Stimulated activated CD8-positive, alpha-beta memory T cell treated with anti-CD3 and anti-CD28 coated beads, Interleukin-7, amount 100 ng/mL, for 1 hour (primary cell): ENCODE results near the gene LHX2.
"Not testable (repeated sequence)": the region's sequence is repeated elsewhere in the genome, so short reads cannot be mapped to it uniquely, and the experiment has no call there.

Experiments used
- DNase-seq, 2 donors: peaks; one replicate each; pipeline ENCODE4 v3.0.0-alpha.2; 2020; ENCODE audit warnings: low read depth in 2 of 2

Gene LHX2

GRCh38 chr9:124011460-124012301 is at the start of gene LHX2:
Gene LHX2, plus strand, starts transcription at chr9:124011768. Its CDS starts 581 bp downstream, at chr9:124012349.
- DNase-seq = no peak

GRCh38 chr9:123964761-123965160 is 46.8 kb upstream of the LHX2 start:
- DNase-seq = no peak

GRCh38 chr9:123965801-123966686 is 45.5 kb upstream of the LHX2 start:
- no peak for DNase-seq

- DNase-seq = no peak
Measured at GRCh38 chr9:123967323-123967722, 44.2 kb upstream of the LHX2 start.

- no peak for DNase-seq
Measured at GRCh38 chr9:123972618-123973017, 39.0 kb upstream of the LHX2 start.

- DNase-seq = no peak
Measured at GRCh38 chr9:123973590-123974223, 37.9 kb upstream of the LHX2 start.

- DNase-seq = no peak
Measured at GRCh38 chr9:123974471-123974870, 37.1 kb upstream of the LHX2 start.

- DNase-seq = no peak
Measured at GRCh38 chr9:123975871-123976270, 35.7 kb upstream of the LHX2 start.

- DNase-seq = not testable (repeated sequence)
Measured at GRCh38 chr9:123976579-123976978, 35.0 kb upstream of the LHX2 start.

GRCh38 chr9:123978981-123979380 is 32.6 kb upstream of the LHX2 start:
- no peak for DNase-seq

GRCh38 chr9:123982535-123982934 is 29.0 kb upstream of the LHX2 start:
- no peak for DNase-seq

- DNase-seq = no peak
Measured at GRCh38 chr9:123983047-123983446, 28.5 kb upstream of the LHX2 start.

GRCh38 chr9:123984802-123985201 is 26.8 kb upstream of the LHX2 start:
- DNase-seq = no peak

GRCh38 chr9:123985869-123986268 is 25.7 kb upstream of the LHX2 start:
- no peak for DNase-seq

- DNase-seq = no peak
Measured at GRCh38 chr9:123990427-123990826, 21.1 kb upstream of the LHX2 start.

GRCh38 chr9:123992679-123993078 is 18.9 kb upstream of the LHX2 start:
- DNase-seq = not testable (repeated sequence)

GRCh38 chr9:123996731-123997421 is 14.7 kb upstream of the LHX2 start:
- no peak for DNase-seq

- no peak for DNase-seq
Measured at GRCh38 chr9:123997665-123998277, 13.8 kb upstream of the LHX2 start.

- no peak for DNase-seq
Measured at GRCh38 chr9:123998278-123998925, 13.2 kb upstream of the LHX2 start.

- no peak for DNase-seq
Measured at GRCh38 chr9:123998970-123999621, 12.5 kb upstream of the LHX2 start.
